Colonic mucosa (tissue), 4 donors: ENCODE measurements around the gene LIPJ. TPM values are rescaled to one million over a fixed set of nuclear protein-coding genes. Genes with fewer than 3 reads are reported as not detected.

Source experiments
- DNase-seq: peaks from one replicate; pipeline ENCODE4 v3.0.0-alpha.2; 2020
- H3K27ac ChIP-seq: fragments of 200-600 bp; one replicate; pipeline ENCODE4 v1.8.0; 2021
- H3K27me3 ChIP-seq: fragments of 200-600 bp; one replicate; pipeline ENCODE4 v1.8.0; 2021
- H3K36me3 ChIP-seq: fragments of 200-600 bp; one replicate; pipeline ENCODE4 v1.8.0; 2021
- H3K4me1 ChIP-seq: fragments of 200-600 bp; one replicate; pipeline ENCODE4 v1.8.0; 2021; ENCODE audit warnings: mild to moderate bottlenecking
- H3K4me3 ChIP-seq: fragments of 200-600 bp; one replicate; pipeline ENCODE4 v1.8.0; 2021
- H3K9ac ChIP-seq, 2 donors: one replicate each; pipeline ENCODE4 v1.7.0; 2013; ENCODE audit warnings: control low read depth in 2 of 2, low read depth in 2 of 2, low read length in 2 of 2
- H3K9me3 ChIP-seq: fragments of 200-600 bp; one replicate; pipeline ENCODE4 v1.8.0; 2021
- CTCF ChIP-seq: fragments of 200-600 bp; IDR thresholded peaks from one replicate; pipeline ENCODE4 v1.8.0; 2022; ENCODE audit warnings: antibody characterized with exemption, mild to moderate bottlenecking
- intact Hi-C: fragments of 100-400 bp; cut with DNase I; formaldehyde crosslinking; loops from one replicate; pipeline ENCODE4 v1.14.1; 2022
- total RNA-seq, 2 donors: library from RNA; stranded (reverse); fragmentation: NEBNext Ultra II Directional in 1 of 2; extraction: Animal tissue kit (Norgen Biotek cat#: 25700) in 1 of 2; gene quantifications; one replicate each; pipeline ENCODE4 v1.2.1, GENCODE V29; 2021
- donor health status: healthy.
- donor health status: DM: no; HTN: no; CAD: no.
- donor health status: DM: no; HTN: no; CAD: no.

The LIPJ gene
- total RNA-seq, 2 donors from 2014 or later = 0.16 TPM; not detected in 1

- no peak for DNase-seq
- intact Hi-C loops = no loop called here
These were observed 6.3 kb downstream of the LIPJ start for GRCh38 chr10:88592906-88593305.

GRCh38 chr10:88594482-88594881 lies 7.9 kb downstream of the LIPJ start:
- TF ChIP-seq CTCF = no peak
- no peaks in the 10 kb centered on the region for H3K36me3 ChIP-seq
- intact Hi-C loops = no loop called here

More at GRCh38 chr10:88592906-88593305, 6.3 kb downstream of the LIPJ start:
- Histone ChIP-seq H3K4me3 (no peak overlapping the region), H3K27me3 (no peaks in the 10 kb centered on the region), H3K9ac (no peak overlapping the region), H3K36me3 (no peaks in the 10 kb centered on the region), H3K4me1 (no peaks in the 10 kb centered on the region), H3K27ac (no peak overlapping the region), H3K9me3 (no peaks in the 10 kb centered on the region)
- TF ChIP-seq CTCF = no peak

GRCh38 chr10:88598055-88598454 lies 11.5 kb downstream of the LIPJ start:
- no peak for TF ChIP-seq CTCF
- no peak for DNase-seq
- Histone ChIP-seq H3K4me1 (no peaks in the 10 kb centered on the region), H3K27me3 (no peaks in the 10 kb centered on the region), H3K9me3 (no peaks in the 10 kb centered on the region), H3K9ac (no peak overlapping the region), H3K4me3 (no peak overlapping the region), H3K36me3 (no peaks in the 10 kb centered on the region), H3K27ac (no peak overlapping the region)
- intact Hi-C loops = no loop called here

More at GRCh38 chr10:88594482-88594881, 7.9 kb downstream of the LIPJ start:
- Histone ChIP-seq H3K9me3 (no peaks in the 10 kb centered on the region), H3K9ac (no peak overlapping the region), H3K27ac (no peak overlapping the region), H3K27me3 (no peaks in the 10 kb centered on the region), H3K4me3 (no peak overlapping the region), H3K4me1 (no peaks in the 10 kb centered on the region)
- no peak for DNase-seq

- Histone ChIP-seq H3K4me3 (no peak overlapping the region), H3K36me3 (no peaks in the 10 kb centered on the region), H3K27ac (no peak overlapping the region), H3K4me1 (no peaks in the 10 kb centered on the region), H3K9ac (no peak overlapping the region), H3K27me3 (no peaks in the 10 kb centered on the region), H3K9me3 (no peaks in the 10 kb centered on the region)
- intact Hi-C loops = no loop called here
- no peak for TF ChIP-seq CTCF
- DNase-seq = no peak
These were observed 21.6 kb downstream of the LIPJ start for GRCh38 chr10:88608052-88608732.

- H3K36me3 ChIP-seq = no peaks in the 10 kb centered on the region
- intact Hi-C loops = no loop called here
- no peak overlapping the region for H3K4me3 ChIP-seq
- no peak overlapping the region for H3K9ac ChIP-seq
- TF ChIP-seq CTCF = no peak
- H3K4me1 ChIP-seq = no peaks in the 10 kb centered on the region
- H3K27ac ChIP-seq = no peak overlapping the region
- no peaks in the 10 kb centered on the region for H3K27me3 ChIP-seq
- no peaks in the 10 kb centered on the region for H3K9me3 ChIP-seq
- DNase-seq = no peak
These were observed 22.2 kb downstream of the LIPJ start for GRCh38 chr10:88608780-88609179.
